Measurements from ENCODE around the gene CIP2A.

DNA sequence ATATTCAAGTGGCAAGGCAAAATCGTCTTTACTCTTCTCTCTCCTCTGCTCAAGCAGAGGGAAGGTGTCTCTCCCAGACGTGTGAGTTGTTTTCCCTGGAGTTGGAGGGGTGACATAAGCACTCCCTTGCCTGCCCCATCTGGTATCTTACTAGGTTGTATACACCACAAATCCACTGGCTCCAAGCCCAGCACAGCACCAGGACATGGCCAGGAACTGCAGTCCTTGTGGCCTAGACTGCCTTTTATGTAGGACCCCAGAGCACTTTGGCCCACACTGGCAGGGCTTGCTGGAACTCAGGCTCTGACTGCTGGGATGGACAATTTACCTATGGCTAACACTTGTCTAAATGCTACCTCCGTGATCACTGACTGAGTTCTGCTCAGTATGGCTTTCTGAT lies 34.3 kb upstream of the CIP2A start:
- no peak for TF ChIP-seq EZH2 (IDR thresholded peaks at IDR 0.05; ENCODE audit: insufficient read depth, poor library complexity, severe bottlenecking)
- no peak for TF ChIP-seq EZH2phosphoT487 (IDR thresholded peaks at IDR 0.05; ENCODE audit: insufficient read depth, low read depth)
